Uterus (tissue), 4 donors: ENCODE measurements around the gene GALNT13. TPM values are rescaled to one million over a fixed set of nuclear protein-coding genes. Genes with fewer than 3 reads are reported as not detected.

Experiments
- DNase-seq, 2 donors: peaks; one replicate each; pipeline ENCODE4 v3.0.0-alpha.2; 2019 to 2020
- H3K27ac ChIP-seq, 2 donors: fragments of 200-600 bp; sonication (generic); 1 replicate in 1 of 2; 2 replicates in 1 of 2; pipeline ENCODE4 v1.5.1; 2016 to 2018
- H3K27me3 ChIP-seq, 2 donors: fragments of 200-600 bp; sonication (generic); one replicate each; pipeline ENCODE4 v1.5.1; 2018 to 2019; ENCODE audit warnings: control low read depth in 1 of 2
- H3K36me3 ChIP-seq, 2 donors: fragments of 200-600 bp; sonication (generic); one replicate each; pipeline ENCODE4 v1.5.1; 2019; ENCODE audit warnings: control low read depth in 1 of 2
- H3K4me1 ChIP-seq, 2 donors: fragments of 200-600 bp; sonication (generic); one replicate each; pipeline ENCODE4 v1.5.1; 2018 to 2019; ENCODE audit warnings: control low read depth in 1 of 2
- H3K4me3 ChIP-seq, 2 donors: fragments of 200-600 bp; sonication (generic); 1 replicate in 1 of 2; 2 replicates in 1 of 2; pipeline ENCODE4 v1.5.1; 2018 to 2019; ENCODE audit warnings: mild to moderate bottlenecking in 1 of 2
- H3K9me3 ChIP-seq, 2 donors: fragments of 200-600 bp; sonication (generic); one replicate each; pipeline ENCODE4 v1.5.1; 2019; ENCODE audit warnings: control low read depth in 1 of 2
- CTCF ChIP-seq, 4 experiments: fragments of 200-600 bp in 2 of 4; fragments of 450-650 bp in 2 of 4; sonication (generic) in 2 of 4; IDR thresholded peaks; one replicate each; pipeline ENCODE4 v1.5.1; 2016 to 2019; ENCODE audit warnings: antibody characterized with exemption in 4 of 4, mild to moderate bottlenecking in 2 of 4, moderate library complexity in 1 of 4
- POLR2A ChIP-seq, 2 donors: fragments of 450-650 bp; IDR thresholded peaks; one replicate each; pipeline ENCODE4 v1.6.1; 2016; ENCODE audit warnings: antibody characterized with exemption in 2 of 2, mild to moderate bottlenecking in 1 of 2, moderate library complexity in 1 of 2
- intact Hi-C: fragments of 100-400 bp; cut with DNase I; formaldehyde crosslinking; loops from one replicate; pipeline ENCODE4 v1.15.1; 2023; ENCODE audit warnings: low total_unique reads
- total RNA-seq, 4 donors: library from RNA; depleted of rRNA in 3 of 4; stranded (reverse); fragments of >200 nt in 3 of 4; gene quantifications; one replicate each; pipeline versions ENCODE4 v1.1.0 to v1.2.4, GENCODE V29; 2014 to 2023
- donor health status: DM: yes; HTN: yes; CAD: no.

The GALNT13 gene
- total RNA-seq, 4 donors from 2014 or later = 0.29 to 16.5 (median 4.1) TPM; not detected in 1

GRCh38 chr2:153940511-153940910 is 68.8 kb downstream of the GALNT13 start:
- no peaks in the 10 kb centered on the region for H3K9me3 ChIP-seq
- no peaks in the 10 kb centered on the region for H3K27me3 ChIP-seq
- H3K36me3 ChIP-seq = no peaks in the 10 kb centered on the region
- no peak for DNase-seq
- H3K4me3 ChIP-seq = no peak overlapping the region
- TF ChIP-seq CTCF (IDR thresholded peaks at IDR 0.05) = no peak
- TF ChIP-seq POLR2A (IDR thresholded peaks at IDR 0.05) = no peak
- intact Hi-C loops = no loop called here
- H3K27ac ChIP-seq = no peak overlapping the region
- H3K4me1 ChIP-seq = no peaks in the 10 kb centered on the region

GRCh38 chr2:153944800-153945199 is 73.1 kb downstream of the GALNT13 start:
- Histone ChIP-seq H3K9me3 (no peaks in the 10 kb centered on the region), H3K27me3 (no peaks in the 10 kb centered on the region), H3K4me1 (no peaks in the 10 kb centered on the region), H3K36me3 (no peaks in the 10 kb centered on the region), H3K27ac (no peak overlapping the region), H3K4me3 (no peak overlapping the region)
- TF ChIP-seq CTCF (IDR thresholded peaks at IDR 0.05) (no peak), POLR2A (IDR thresholded peaks at IDR 0.05) (no peak)
- no peak for DNase-seq
- intact Hi-C loops = no loop called here

- Histone ChIP-seq H3K4me1 (no peaks in the 10 kb centered on the region), H3K4me3 (no peak overlapping the region), H3K27ac (no peak overlapping the region), H3K27me3 (no peaks in the 10 kb centered on the region), H3K9me3 (no peaks in the 10 kb centered on the region), H3K36me3 (no peaks in the 10 kb centered on the region)
- no peak for DNase-seq
- no peak for TF ChIP-seq CTCF (IDR thresholded peaks at IDR 0.05)
- TF ChIP-seq POLR2A (IDR thresholded peaks at IDR 0.05) = no peak
- intact Hi-C loops = no loop called here
Measured at GRCh38 chr2:153946036-153946435, 74.3 kb downstream of the GALNT13 start.

- H3K4me1 ChIP-seq = no peaks in the 10 kb centered on the region
- H3K27ac ChIP-seq = no peak overlapping the region
- no peaks in the 10 kb centered on the region for H3K9me3 ChIP-seq
- no peak for TF ChIP-seq CTCF (IDR thresholded peaks at IDR 0.05)
- no peak for TF ChIP-seq POLR2A (IDR thresholded peaks at IDR 0.05)
- H3K27me3 ChIP-seq = no peaks in the 10 kb centered on the region
- H3K36me3 ChIP-seq = no peaks in the 10 kb centered on the region
- DNase-seq = no peak
- intact Hi-C loops = no loop called here
- H3K4me3 ChIP-seq = no peak overlapping the region
Measured at GRCh38 chr2:153953761-153954160, 82.0 kb downstream of the GALNT13 start.

GRCh38 chr2:153963256-153963655 is 91.5 kb downstream of the GALNT13 start:
- Histone ChIP-seq H3K36me3 (no peaks in the 10 kb centered on the region), H3K27ac (no peak overlapping the region), H3K4me1 (no peaks in the 10 kb centered on the region), H3K4me3 (no peak overlapping the region), H3K27me3 (no peaks in the 10 kb centered on the region), H3K9me3 (no peaks in the 10 kb centered on the region)
- TF ChIP-seq CTCF (IDR thresholded peaks at IDR 0.05) (no peak), POLR2A (IDR thresholded peaks at IDR 0.05) (no peak)
- intact Hi-C loops = no loop called here
- no peak for DNase-seq
